Heart right ventricle (tissue), 16 donors: Measurements from ENCODE around the gene CCDC192. TPM values are rescaled to one million over a fixed set of nuclear protein-coding genes. Genes with fewer than 3 reads are reported as not detected.

Experiments used
- ATAC-seq, 8 donors: fragments of 200-7000 bp; cut with Tn5 transposase; one replicate each; pipeline ENCODE4 v1.9.1; 2020; ENCODE audit warnings: mild to moderate bottlenecking in 8 of 8, moderate library complexity in 8 of 8, moderate number of reproducible peaks in 1 of 8
- DNase-seq, 2 donors: peaks; one replicate each; pipeline ENCODE4 v3.0.0-alpha.2; 2020
- H3K27ac ChIP-seq, 10 donors: fragments of 200-600 bp; sonication (generic) in 2 of 10; one replicate each; pipeline versions ENCODE4 v1.5.0 to v1.8.0; 2020 to 2022; ENCODE audit warnings: mild to moderate bottlenecking in 3 of 10
- H3K27me3 ChIP-seq, 7 donors: fragments of 200-600 bp; one replicate each; pipeline ENCODE4 v1.8.0; 2021 to 2022; ENCODE audit warnings: mild to moderate bottlenecking in 2 of 7
- H3K36me3 ChIP-seq, 9 donors: fragments of 200-600 bp; sonication (generic) in 1 of 9; one replicate each; pipeline versions ENCODE4 v1.5.0 to v1.8.0; 2020 to 2022; ENCODE audit warnings: mild to moderate bottlenecking in 2 of 9
- H3K4me1 ChIP-seq, 9 donors: fragments of 200-600 bp; sonication (generic) in 1 of 9; one replicate each; pipeline versions ENCODE4 v1.5.0 to v1.8.0; 2020 to 2022; ENCODE audit warnings: mild to moderate bottlenecking in 4 of 9
- H3K4me3 ChIP-seq, 10 donors: fragments of 200-600 bp; sonication (generic) in 2 of 10; one replicate each; pipeline versions ENCODE4 v1.5.0 to v1.8.0; 2020 to 2022; ENCODE audit warnings: mild to moderate bottlenecking in 7 of 10, moderate library complexity in 2 of 10
- H3K9me3 ChIP-seq, 11 donors: fragments of 200-600 bp in 10 of 11; sonication (generic) in 2 of 11; one replicate each; pipeline versions ENCODE4 v1.5.0 to v1.8.0; 2013 to 2022; ENCODE audit warnings: mild to moderate bottlenecking in 2 of 11, control low read depth in 1 of 11, moderate library complexity in 1 of 11
- WGBS, 2 donors: extraction: QIAGEN DNeasy Blood & Tissue Kit; methylation state at CpG; one replicate each; pipeline ENCODE4 v1.1.7; 2013; ENCODE audit warnings: inconsistent platforms in 1 of 2; 5-methylcytosine and 5-hydroxymethylcytosine counted together
- intact Hi-C, 10 donors: fragments of 100-400 bp; cut with DNase I; formaldehyde crosslinking; loops; one replicate each; pipeline versions ENCODE4 v1.11.1 to v1.14.2; 2022
- polyA plus RNA-seq, 2 donors: library from polyadenylated mRNA; stranded (reverse); fragments of 200-250 nt; gene quantifications; one replicate each; pipeline ENCODE4 v1.2.3, GENCODE V29; 2013
- total RNA-seq, 10 donors: library from RNA; stranded (reverse); fragmentation: NEBNext Ultra II Directional in 3 of 10; extraction: Animal tissue kit (Norgen Biotek cat#: 25700) in 3 of 10; gene quantifications; one replicate each; pipeline versions ENCODE4 v1.2.1 to v1.2.4, GENCODE V29; 2021 to 2023
- TF ChIP-seq, protein P1 (sequence below), 9 donors: fragments of 200-600 bp; sonication (generic) in 2 of 9; IDR thresholded peaks; one replicate each; pipeline versions ENCODE4 v1.5.0 to v1.8.0; 2021 to 2022; ENCODE audit warnings: antibody characterized with exemption in 9 of 9, mild to moderate bottlenecking in 5 of 9, moderate library complexity in 1 of 9
- donor health status: Arrhythmogenic right ventricular cardiomyopathy.
- donor health status: ischemic (EF 13 %, LVEDD 7.1; RV severe dilation, severe dysfunction).
- donor health status: healthy with polysubstance abuse.
- donor health status: DM: no; HTN: yes; CAD: no.
- donor health status: DM: no; HTN: no; CAD: no.
- donor health status: ischemic (EF 25% LVEDD 6.9; RV normal size, moderate dysfunction).
- donor health status: ischemic (EF 25% LVEDD 5.7; RV mildly dilated, moderate dysfunction).
- donor health status: healthy.
- donor health status: DM: yes; HTN: yes; CAD: no.
- donor health status: Ischemic cardiomyopathy.
- donor health status: ischemic (EF 35%, LVEDD 5.7; RV mildly dilated, moderate dysfunction).
- donor health status: nonischemic (EF 11% LVEDD 7.7; RV severe dilation, severe dysfunction).
- donor health status: DM: yes; HTN: yes; CAD: no.
- donor health status: PGD.
- donor health status: ischemic (EF 29% LVEDD 5.4; RV normal size, mild dysfunction).
- donor health status: nonischemic (EF 23%, LVEDD 6.1; RV moderate dilation, normal function).

Gene CCDC192
- total and polyA plus RNA-seq, 12 donors = 0.13 to 0.76 (median 0.33) TPM; not detected in 8

DNA sequence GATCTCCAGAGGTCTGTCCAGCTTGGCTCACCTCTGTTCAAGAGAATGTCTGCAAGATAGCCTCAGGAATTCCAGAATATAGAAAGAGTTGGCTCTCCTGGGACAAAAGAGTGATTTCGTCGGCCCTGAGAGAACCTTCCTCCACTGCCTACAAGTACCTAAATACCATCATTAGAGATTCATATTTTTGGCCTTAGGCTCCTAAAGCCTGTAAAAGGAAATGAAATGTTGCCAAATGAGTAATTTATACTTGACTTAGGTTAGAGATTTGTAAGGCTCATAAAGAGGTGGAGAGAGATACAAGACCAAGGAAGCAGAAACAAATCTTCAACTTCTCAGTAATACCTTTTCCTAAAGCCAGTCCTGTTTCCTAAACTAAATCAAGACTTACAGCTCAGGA, 146.2 kb downstream of the CCDC192 start:
- H3K4me1 ChIP-seq = peaks cover 0 to 5% (median 0%) of the 10 kb centered on the region in 9 donors
- no peaks in the 10 kb centered on the region for H3K27me3 ChIP-seq
- no peak for DNase-seq
- TF ChIP-seq, protein P1, sequence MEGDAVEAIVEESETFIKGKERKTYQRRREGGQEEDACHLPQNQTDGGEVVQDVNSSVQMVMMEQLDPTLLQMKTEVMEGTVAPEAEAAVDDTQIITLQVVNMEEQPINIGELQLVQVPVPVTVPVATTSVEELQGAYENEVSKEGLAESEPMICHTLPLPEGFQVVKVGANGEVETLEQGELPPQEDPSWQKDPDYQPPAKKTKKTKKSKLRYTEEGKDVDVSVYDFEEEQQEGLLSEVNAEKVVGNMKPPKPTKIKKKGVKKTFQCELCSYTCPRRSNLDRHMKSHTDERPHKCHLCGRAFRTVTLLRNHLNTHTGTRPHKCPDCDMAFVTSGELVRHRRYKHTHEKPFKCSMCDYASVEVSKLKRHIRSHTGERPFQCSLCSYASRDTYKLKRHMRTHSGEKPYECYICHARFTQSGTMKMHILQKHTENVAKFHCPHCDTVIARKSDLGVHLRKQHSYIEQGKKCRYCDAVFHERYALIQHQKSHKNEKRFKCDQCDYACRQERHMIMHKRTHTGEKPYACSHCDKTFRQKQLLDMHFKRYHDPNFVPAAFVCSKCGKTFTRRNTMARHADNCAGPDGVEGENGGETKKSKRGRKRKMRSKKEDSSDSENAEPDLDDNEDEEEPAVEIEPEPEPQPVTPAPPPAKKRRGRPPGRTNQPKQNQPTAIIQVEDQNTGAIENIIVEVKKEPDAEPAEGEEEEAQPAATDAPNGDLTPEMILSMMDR (IDR thresholded peaks at IDR 0.05) = no peak
- H3K9me3 ChIP-seq = no peaks in the 10 kb centered on the region
- WGBS, 2 donors = 68 to 78% methylated on average over 2 of the region's 2 CpGs
- no peak for ATAC-seq
- intact Hi-C loops = no loop called here
- no peak overlapping the region for H3K27ac ChIP-seq
- H3K4me3 ChIP-seq = no peak overlapping the region
- no peaks in the 10 kb centered on the region for H3K36me3 ChIP-seq

DNA sequence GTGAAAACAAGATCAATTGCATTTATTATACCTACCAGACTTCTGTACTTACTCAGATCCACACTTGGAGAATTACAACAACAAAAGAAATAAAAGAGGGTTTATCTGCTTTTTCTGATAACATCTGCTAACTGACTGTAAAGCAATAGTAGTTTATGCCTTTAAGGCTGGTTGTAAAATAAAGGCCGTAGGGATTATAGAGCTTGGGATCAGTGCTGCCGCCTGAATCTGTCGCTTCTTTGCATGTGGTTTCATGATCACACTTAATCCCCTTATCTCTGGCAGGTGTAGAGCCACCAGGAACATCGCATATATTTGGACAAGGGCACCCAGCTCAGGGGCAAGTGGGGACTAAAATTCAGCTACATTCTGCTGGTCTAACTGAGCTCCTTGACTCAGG, 146.7 kb downstream of the CCDC192 start:
- ATAC-seq (no peak), DNase-seq (no peak)
- TF ChIP-seq, protein P1 (IDR thresholded peaks at IDR 0.05) = no peak
- Histone ChIP-seq H3K4me1 (peaks cover 0 to 5% (median 0%) of the 10 kb centered on the region in 9 donors), H3K4me3 (no peak overlapping the region), H3K27me3 (no peaks in the 10 kb centered on the region), H3K36me3 (no peaks in the 10 kb centered on the region), H3K27ac (no peak overlapping the region), H3K9me3 (no peaks in the 10 kb centered on the region)
- intact Hi-C loops = no loop called here
- 65 to 69% methylated on average over 4 of the region's 4 CpGs for WGBS, 2 donors

DNA sequence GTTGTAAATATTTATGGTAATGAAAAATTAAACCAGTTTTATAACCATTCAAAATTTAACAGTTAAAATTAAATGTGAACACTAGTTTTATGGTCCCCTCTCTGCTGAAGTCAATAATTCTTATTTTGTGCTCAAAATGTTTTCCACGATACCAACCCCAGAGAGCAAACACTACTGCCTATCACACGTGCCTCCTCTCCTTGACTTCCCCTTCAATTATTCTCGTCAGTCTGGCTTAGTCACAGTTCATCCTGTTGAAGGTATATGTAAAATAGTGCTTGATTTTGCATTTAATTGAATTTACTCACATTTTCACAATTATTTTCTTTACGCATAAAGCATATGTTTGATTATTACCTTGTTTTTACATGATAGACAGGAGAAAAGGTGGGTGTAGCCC, 148.8 kb downstream of the CCDC192 start:
- WGBS, 2 donors = 84 to 90% methylated on average over 4 of the region's 4 CpGs
- DNase-seq (no peak), ATAC-seq (no peak)
- TF ChIP-seq, protein P1 (IDR thresholded peaks at IDR 0.05) = no peak
- intact Hi-C loops = no loop called here
- H3K9me3 ChIP-seq = peaks cover 0 to 11% (median 0%) of the 10 kb centered on the region in 11 donors
- no peaks in the 10 kb centered on the region for H3K36me3 ChIP-seq
- H3K27ac ChIP-seq = no peak overlapping the region
- H3K4me1 ChIP-seq = peaks cover 0 to 7% (median 0%) of the 10 kb centered on the region in 9 donors
- H3K27me3 ChIP-seq = no peaks in the 10 kb centered on the region
- no peak overlapping the region for H3K4me3 ChIP-seq

DNA sequence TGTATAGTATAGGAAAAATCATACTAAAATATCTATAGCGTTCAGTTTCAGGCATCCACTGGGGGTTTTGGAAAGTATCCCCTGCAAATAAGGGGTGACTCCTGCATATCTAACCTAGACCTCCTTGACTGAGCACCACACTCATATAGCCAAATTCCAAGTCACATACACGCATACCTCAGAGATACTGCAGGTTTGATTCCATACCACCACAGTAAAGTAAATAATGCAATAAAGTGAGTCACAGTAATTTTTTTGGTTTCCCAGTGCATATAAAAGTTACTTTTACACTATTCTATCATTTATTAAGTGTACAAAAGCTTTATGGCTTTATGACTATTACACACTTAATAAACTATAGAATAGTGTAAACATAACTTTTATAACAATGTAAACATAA, 151.3 kb downstream of the CCDC192 start:
- no peak overlapping the region for H3K4me3 ChIP-seq
- 95 to 100% methylated on average over 2 of the region's 2 CpGs for WGBS, 2 donors
- H3K4me1 ChIP-seq = peaks cover 0 to 14% (median 0%) of the 10 kb centered on the region in 9 donors
- H3K9me3 ChIP-seq = peaks cover 0 to 11% (median 0%) of the 10 kb centered on the region in 11 donors
- no peaks in the 10 kb centered on the region for H3K27me3 ChIP-seq
- intact Hi-C loops = no loop called here
- no peak overlapping the region for H3K27ac ChIP-seq
- no peak for ATAC-seq
- TF ChIP-seq, protein P1 (IDR thresholded peaks at IDR 0.05) = no peak
- no peak for DNase-seq
- no peaks in the 10 kb centered on the region for H3K36me3 ChIP-seq
